Measurements from ENCODE around the gene ZNF773. TPM values are rescaled to one million over a fixed set of nuclear protein-coding genes. Genes with fewer than 3 reads are reported as not detected.

ZNF773 gene
- total and polyA plus RNA-seq, 10 of the 15 experiments (the other 5 are each of a cell fraction or from before 2014, with no cell fraction given): 0.21 to 9.1 (median 6.7) TPM

GRCh38 chr19:57477191-57478008 is 22.3 kb upstream of the ZNF773 start, which contains the start of gene ZNF772:
TSS of gene ZNF772 (minus strand) at chr19:57477566. CDS start at chr19:57477309, 257 bp downstream.
- H3K79me2 ChIP-seq (ENCODE audit: control insufficient read depth, insufficient read depth, low read length): no peaks in the 10 kb centered on the region; the same call in 1 of the 2 replicates
- H4K20me1 ChIP-seq (ENCODE audit: control insufficient read depth, insufficient read depth): no peaks in the 10 kb centered on the region
- intact Hi-C loops (cut with micrococcal nuclease; ENCODE audit: unreplicated experiment): no loop called here
- peak within 1 kb of the TSS; percentile 60 for H3K9ac ChIP-seq (ENCODE audit: control insufficient read depth, insufficient read depth, low read length)
- CTCF ChIA-PET: interaction anchor here (1.0 to 1.4 kb wide), 2 partner anchors 43 to 438 kb away, joined by 3 to 4 read pairs; partner anchors contain the start of gene ZNF749
- H3K9me3 ChIP-seq (replicated peaks; ENCODE audit: control insufficient read depth, insufficient read depth, low read length): peaks cover 51% of the 10 kb centered on the region
- no TSS peak for BruUV-seq (replicated peaks)
- no peaks in the 10 kb centered on the region for H3K27me3 ChIP-seq (replicated peaks in 1 of 2; ENCODE audit: control insufficient read depth in 2 of 2, insufficient read depth in 2 of 2, low read length in 1 of 2)
- no peaks in the 10 kb centered on the region; the same call in 1 of the 2 replicates for H3K4me1 ChIP-seq (ENCODE audit: control insufficient read depth, insufficient read depth, low read length)
- H3K36me3 ChIP-seq (ENCODE audit: control insufficient read depth in 2 of 2, insufficient read depth in 2 of 2, low read length in 1 of 2): peaks cover 0 to 4% of the 10 kb centered on the region in 2 experiments; a peak in 2 of 4 replicates
- H3K4me3 ChIP-seq: peak within 1 kb of the TSS; percentile 82
- H2AFZ ChIP-seq (ENCODE audit: control insufficient read depth, low read depth, low read length): peak within 1 kb of the TSS; percentile 97
- SMC1A ChIA-PET (ENCODE audit: uncharacterized antibody, unreplicated experiment): no interaction called here
- POLR2A ChIA-PET: interaction anchor here (1.4 kb wide), 1 partner anchor 10 kb away, joined by 7 read pairs; the partner anchor contains the start of gene ZNF419
- 19% methylated on average over 38 of the region's 38 CpGs for WGBS (ENCODE audit: insufficient coverage, insufficient replicate concordance, low lambda C conversion rate, missing lambda C conversion rate)
- FAIRE-seq: peak; percentile 87
- in situ Hi-C loops (cut with MboI): no loop called here
- H3K27ac ChIP-seq (ENCODE audit: control insufficient read depth, insufficient read depth): peak within 1 kb of the TSS; percentile 75
- DNase-seq (ENCODE audit: low read depth, low spot score): peak; percentile 73
- H3K4me2 ChIP-seq (ENCODE audit: control insufficient read depth, insufficient read depth): peak within 1 kb of the TSS; percentile 83
- peak; percentile 100 for ATAC-seq
- RAD21 ChIA-PET (ENCODE audit: unreplicated experiment): interaction anchor here (0.9 kb wide), 1 partner anchor 201 kb away, joined by 3 read pairs; no protein-coding TSS in a partner anchor
- no peak for TF ChIP-seq SREBF2 (IDR thresholded peaks at IDR 0.05; ENCODE audit: low read length)
- TF ChIP-seq RAD51 (IDR thresholded peaks at IDR 0.05): no peak
- TF ChIP-seq DPF2 (IDR thresholded peaks at IDR 0.05): no peak
- no peak for TF ChIP-seq ZNF687 (IDR thresholded peaks at IDR 0.05)
- no peak for TF ChIP-seq BRCA1 (IDR thresholded peaks at IDR 0.05; ENCODE audit: low read depth, low read length)
- TF ChIP-seq BCL11A (IDR thresholded peaks at IDR 0.05; ENCODE audit: low read depth, low read length): no peak
- no peak for TF ChIP-seq MYB (IDR thresholded peaks at IDR 0.05; ENCODE audit: borderline replicate concordance, low read depth, low read length)
- TF ChIP-seq MAX (IDR thresholded peaks at IDR 0.05; ENCODE audit: low read depth, low read length): no peak
- peak; percentile 38 to 65 (median 56) for TF ChIP-seq CTCF (IDR thresholded peaks at IDR 0.05 in 2 of 3, conservative IDR thresholded peaks at IDR 0.05 in 1 of 3; ENCODE audit: control insufficient read depth in 2 of 3, extremely low read depth in 1 of 3, insufficient read depth in 1 of 3, low read depth in 3 of 3, low read length in 3 of 3)
- no peak for TF ChIP-seq ZNF274 (IDR thresholded peaks at IDR 0.05; ENCODE audit: insufficient read depth, insufficient read length)
- 0 out of 2 replicates have a peak, but pooled peaks have one; percentile 20 for TF ChIP-seq MXI1 (IDR thresholded peaks at IDR 0.05; ENCODE audit: low read depth, low read length)
- TF ChIP-seq ZBTB11 (CRISPR knock-in tag; IDR thresholded peaks at IDR 0.05): no peak
- TF ChIP-seq NR2C2 (IDR thresholded peaks at IDR 0.05; ENCODE audit: borderline replicate concordance, control insufficient read depth, insufficient read length, low read depth): no peak
